Vagina (tissue), 2 donors: Measurements from ENCODE around the gene MAP3K13.

Source experiments
- CTCF ChIP-seq, 3 experiments: fragments of 450-650 bp in 2 of 3; fragments of 200-600 bp in 1 of 3; sonication (generic) in 1 of 3; IDR thresholded peaks; one replicate each; pipeline ENCODE4 v1.5.1; 2017 to 2019; ENCODE audit warnings: antibody characterized with exemption in 3 of 3, mild to moderate bottlenecking in 2 of 3, moderate library complexity in 2 of 3
- POLR2A ChIP-seq, 2 donors: fragments of 450-650 bp; IDR thresholded peaks; one replicate each; pipeline ENCODE4 v1.6.1; 2017; ENCODE audit warnings: antibody characterized with exemption in 2 of 2, mild to moderate bottlenecking in 2 of 2, moderate library complexity in 2 of 2

- no peak for TF ChIP-seq CTCF (IDR thresholded peaks at IDR 0.05)
- no peak for TF ChIP-seq POLR2A (IDR thresholded peaks at IDR 0.05)
These were observed 141.7 kb downstream of the MAP3K13 start for GRCh38 chr3:185504636-185505035.
